Measurements from ENCODE around the gene BAHCC1.

Gene BAHCC1

DNA sequence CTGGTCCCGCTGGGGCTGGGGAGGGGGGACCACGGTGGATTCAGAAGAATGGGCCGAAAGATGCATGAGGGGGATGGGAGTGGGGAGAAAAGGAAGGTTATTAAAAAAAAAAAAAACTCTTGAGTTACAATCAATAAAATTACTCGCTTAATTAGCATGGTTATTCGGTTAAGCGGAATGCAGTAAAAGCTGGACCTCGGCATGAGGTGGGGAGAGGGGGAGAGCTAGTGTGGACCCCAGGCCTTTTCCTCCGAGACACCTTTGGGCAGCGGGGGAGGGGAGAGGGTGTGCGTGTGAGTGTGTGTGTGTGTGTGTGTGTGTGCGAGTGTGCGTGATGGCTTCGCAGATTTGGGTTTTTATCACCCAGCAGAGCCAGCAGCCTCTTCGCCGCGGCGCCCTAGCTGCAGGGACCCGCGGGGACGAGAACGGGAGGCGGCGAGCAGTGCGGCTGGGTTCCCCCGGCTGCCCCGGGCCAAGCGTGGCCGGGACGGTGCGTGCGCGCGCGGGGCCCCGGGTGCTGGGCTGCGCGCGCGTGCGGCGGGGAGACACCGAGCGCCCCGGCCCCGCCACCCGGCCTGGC is 3.7 kb downstream of the BAHCC1 start:
- no peak for DNase-seq

DNA sequence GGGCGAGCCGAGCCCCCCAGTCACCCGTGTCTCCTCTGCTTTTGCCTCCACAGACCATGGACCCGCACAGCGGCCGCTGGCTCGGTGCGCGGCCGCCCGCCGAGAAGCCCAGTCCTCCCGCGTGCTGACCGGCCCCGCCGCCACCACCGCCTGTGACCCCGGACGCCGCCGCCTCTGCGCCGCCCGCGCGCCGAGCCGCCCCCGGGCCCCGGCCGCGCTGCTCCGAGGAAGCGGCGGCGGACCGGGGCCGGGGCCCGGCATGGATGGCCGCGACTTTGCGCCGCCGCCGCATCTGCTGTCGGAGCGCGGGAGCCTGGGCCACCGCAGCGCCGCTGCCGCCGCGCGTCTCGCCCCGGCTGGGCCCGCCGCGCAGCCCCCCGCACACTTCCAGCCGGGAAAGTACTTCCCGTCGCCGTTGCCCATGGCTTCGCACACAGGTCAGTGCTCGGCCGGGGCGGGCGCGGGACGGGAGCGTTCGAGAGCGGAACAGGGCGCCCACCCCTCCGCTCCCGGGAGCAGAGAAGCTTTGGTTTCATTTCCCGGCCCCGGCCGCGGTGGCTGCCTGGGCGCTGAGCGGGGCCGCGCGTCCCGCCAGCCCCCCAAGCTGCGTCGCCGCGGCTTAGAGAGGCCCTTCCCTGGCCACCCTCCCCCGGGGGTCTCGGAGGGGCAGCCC is 4.4 kb downstream of the BAHCC1 start:
- no peak for DNase-seq

DNA sequence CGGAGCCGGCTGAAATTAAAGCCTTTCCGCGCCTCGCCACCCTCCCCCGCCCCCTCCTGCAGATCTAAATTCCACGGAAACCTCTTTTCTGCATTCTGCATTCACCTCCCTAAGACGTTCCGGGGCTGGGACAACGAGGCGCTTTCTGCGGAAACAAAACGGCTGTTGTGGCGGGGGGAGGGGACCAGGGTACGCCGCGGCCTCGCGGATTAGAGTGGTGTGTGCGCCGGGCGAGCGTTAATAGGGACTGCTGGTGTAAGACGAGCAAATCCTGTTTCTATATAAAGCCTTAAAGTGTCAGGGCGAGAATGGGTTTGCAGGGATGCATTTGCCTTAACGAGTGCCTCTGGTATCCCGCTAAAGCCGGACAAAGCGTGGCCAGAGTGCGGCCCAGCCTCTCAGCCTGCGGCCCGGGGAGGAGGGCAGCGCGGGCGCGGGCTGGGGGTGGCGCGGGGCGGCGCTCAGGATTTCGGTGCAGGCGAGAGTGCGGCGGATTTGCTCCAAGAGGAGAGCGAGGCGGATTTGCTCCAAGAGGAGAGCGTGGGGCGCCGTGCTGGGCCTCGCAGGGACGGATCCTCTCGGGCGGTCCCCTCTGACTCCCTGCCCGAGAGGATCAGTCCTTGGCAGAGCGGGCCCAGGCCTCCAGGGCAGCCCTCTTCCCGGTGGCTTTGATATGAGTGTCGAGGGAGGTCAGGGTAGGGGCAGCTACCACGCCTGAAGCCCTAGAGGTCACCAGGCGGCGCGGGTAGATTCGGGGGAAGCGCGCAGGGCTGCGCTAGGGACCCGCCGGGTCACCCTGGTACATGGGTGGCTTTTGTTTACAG is 5.1 kb downstream of the BAHCC1 start:
- DNase-seq = no peak

DNA sequence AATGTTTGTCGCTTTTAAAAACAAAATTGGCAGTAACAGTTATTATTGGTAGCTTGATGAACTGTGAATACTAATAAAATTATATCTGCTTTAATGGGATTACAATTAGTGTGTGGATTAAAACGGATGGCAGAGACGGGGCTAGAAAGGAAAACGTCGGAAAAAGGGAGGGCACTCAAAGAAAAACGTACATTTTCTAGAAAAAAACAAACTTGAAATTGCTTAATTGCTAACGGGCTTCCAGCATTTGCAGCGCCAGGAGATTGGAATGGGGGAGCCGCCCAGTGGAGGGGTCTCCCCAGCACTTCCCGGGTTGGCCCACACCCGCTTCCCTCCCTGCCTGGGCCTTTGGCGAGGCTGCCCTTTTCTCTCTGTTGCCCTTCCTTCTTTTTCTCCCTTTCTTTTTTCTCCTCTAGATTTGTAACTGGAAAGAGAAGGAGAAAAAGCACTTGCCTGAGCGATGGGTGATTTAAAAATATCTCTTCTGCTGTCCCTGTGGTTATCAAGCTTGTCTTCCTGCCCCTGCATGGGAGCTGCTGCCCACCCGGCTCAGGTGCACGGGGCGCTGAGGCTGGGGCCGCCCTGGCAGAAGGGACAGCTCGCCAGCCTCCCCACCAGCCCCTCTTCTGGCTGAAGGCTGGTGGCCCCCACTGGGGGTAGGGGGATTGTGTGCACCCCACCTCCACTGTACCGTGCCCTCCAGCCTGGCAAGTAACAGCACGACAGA is 5.9 kb downstream of the BAHCC1 start:
- no peak for DNase-seq

DNA sequence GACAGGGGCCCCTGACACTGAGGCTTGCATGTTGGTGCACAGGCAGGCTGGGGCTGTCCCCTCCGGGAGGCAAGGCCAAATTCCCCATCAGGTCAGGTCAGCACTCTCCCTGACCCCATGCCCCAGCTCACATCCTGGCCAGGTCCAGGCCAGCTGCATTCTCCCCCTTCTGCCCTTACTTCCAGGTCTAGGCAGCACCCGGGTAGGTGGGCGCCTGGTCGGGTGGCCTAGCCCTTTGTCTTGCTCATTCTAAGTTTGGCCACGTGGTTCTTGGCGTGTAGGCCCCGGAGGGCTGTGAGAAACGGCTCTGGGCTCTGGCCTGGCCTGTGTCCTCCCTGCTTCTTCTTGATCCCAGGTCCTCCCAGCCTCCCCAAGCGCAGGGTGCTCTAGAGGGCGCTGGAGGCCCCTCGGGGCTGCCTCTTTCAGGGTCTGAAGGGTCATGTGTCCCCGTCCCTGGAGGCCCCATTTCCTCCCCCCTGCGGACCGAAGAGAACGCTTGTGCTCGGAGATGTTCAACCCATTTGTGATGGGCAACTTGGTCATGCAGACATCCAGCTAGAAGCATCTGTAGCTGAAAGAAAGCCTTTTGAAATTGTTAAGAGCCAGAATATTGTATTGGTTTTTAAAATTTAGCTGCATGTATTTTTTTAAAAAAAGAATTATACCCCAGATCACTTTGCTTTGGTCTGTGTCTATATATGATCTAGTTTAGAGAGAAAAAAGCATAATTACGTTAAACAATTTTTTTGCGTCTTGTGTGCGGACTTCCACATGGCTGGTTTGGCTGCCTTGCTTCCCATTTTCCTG is 6.7 kb downstream of the BAHCC1 start:
- DNase-seq = no peak

DNA sequence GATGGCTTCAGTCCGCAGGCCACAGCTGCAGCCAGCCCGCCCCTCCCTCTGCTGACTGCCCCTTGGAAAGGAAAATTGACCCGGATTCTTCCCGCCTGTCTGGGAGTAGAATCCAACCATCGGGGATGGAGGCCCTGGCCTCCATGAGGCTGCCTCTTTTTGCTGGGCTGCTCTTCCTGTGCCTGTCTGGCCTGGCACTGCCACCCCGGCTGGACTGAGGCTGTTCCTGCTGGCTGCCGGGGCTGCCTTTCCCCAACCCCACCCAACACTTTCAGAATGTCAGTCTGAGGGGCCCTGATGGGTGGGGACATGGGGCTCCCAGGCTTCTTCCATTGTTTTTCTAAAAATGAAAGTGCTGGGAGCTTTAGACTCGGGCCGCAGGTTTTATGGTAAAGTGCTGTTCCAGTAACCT is 7.3 kb downstream of the BAHCC1 start:
- no peak for DNase-seq

DNA sequence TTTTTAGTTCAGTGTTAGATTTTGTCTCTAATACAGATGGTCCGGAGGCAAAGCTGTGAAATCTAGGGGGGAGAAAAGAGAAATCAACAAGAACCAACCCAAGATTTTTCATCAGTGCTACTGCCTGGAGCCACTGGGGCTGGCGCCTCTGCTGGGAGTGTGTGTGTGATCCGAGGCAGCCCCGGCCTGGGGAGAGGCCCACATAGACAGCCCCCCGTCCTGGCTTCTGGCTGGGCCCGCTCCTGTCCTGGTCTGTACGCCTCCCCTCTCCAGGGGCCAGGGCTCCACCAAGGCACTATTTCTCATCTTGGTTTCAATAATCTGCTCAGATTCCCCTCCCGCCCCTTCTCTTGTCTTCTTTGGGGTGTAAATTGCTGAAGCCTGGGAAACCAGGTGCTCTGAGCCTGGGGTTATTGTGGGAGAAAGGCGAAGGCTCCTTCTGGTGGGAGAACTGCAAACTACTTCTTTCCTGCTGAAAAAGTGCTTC is 7.8 kb downstream of the BAHCC1 start:
- no peak for DNase-seq

DNA sequence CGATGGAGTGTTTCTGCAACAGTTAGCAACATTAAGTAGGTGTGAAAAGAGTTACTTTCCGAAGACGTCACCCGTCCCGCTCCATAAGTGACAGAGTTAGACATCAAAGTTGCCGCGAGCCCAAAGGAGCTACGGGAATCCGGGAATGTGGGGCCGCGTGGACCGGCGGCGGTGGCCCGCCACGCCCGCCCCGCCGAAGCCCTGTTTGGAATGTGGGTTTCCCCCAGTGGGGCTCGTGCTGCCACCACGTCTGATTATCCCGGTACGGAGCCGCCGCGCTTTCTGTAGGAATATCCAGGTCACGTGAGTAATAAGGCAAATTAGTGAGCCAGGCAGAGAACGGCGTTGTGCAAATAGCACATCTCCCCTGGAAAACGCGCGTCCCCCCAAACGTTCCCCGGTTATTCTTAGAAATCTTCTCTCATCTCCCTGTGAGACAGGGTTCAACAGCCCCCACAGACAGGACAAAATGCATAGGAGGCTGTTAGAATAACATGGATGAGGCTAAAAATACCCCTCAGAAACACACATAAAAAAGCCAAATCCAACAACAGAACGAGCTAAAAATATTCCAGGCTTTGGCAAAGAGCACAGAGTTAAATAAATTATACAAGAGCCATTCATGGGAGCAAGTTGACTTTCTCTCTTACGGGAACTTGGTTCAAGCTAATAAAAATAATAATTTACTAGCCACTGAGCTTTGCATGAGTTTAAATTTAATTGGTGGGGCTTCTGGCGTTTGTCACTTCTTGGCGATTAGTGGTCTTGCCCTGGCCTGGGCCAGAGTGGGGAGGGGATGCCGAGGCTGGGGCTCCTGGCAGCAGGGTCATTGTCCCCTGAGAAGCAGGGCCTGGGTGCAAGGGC is 8.6 kb downstream of the BAHCC1 start:
- no peak for DNase-seq

DNA sequence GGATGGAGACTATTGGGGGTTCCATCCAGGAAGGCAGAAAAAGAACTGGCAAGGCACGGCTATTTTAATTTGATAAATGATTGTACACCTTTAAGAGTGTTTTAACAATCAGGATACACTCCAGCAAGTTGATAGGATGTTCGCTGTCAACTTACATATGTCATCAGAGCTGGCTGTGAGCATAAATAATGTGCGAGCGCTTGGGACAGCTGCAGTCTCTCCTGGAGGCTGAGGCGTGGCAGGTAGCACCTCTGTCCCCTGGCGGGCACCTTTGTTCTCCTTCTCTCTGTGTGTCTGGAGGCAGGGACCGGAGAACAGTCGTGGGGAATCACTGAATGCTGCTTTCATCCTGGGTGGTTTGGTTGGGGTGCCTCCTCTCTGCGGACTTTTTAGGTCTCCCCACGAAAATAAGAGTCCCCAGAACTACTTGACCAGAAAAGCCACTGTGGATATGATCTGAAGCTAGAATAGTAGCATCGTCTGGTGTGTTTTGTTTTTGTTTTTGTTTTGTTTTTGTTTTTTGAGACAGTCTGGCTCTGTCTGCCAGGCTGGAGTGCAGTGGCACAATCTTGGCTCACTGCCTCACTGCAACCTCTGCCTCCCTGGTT is 9.4 kb downstream of the BAHCC1 start:
- DNase-seq = no peak

DNA sequence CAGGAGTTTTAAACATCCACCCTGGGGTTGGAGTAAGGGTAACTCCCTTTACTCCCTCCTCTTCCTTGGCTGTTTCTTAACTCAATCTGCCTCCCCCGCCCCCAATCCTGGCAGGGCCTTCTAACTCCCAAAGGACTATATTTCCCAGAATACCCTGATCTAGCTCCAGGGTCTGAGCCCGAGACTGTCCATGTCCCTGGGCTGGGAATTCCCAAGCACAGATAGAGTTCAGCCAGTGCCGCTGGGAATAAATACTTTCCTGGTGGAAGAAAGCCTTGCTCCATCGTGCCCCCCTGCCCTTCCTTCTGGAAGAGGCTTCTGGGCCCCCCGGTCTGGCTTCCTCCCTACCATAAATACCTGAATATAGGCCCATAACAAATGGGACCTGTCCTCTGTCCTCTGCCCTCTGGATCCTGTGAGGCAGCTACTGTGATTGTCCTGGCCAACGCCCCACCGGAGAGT is 10.2 kb downstream of the BAHCC1 start:
- no peak for DNase-seq

DNA sequence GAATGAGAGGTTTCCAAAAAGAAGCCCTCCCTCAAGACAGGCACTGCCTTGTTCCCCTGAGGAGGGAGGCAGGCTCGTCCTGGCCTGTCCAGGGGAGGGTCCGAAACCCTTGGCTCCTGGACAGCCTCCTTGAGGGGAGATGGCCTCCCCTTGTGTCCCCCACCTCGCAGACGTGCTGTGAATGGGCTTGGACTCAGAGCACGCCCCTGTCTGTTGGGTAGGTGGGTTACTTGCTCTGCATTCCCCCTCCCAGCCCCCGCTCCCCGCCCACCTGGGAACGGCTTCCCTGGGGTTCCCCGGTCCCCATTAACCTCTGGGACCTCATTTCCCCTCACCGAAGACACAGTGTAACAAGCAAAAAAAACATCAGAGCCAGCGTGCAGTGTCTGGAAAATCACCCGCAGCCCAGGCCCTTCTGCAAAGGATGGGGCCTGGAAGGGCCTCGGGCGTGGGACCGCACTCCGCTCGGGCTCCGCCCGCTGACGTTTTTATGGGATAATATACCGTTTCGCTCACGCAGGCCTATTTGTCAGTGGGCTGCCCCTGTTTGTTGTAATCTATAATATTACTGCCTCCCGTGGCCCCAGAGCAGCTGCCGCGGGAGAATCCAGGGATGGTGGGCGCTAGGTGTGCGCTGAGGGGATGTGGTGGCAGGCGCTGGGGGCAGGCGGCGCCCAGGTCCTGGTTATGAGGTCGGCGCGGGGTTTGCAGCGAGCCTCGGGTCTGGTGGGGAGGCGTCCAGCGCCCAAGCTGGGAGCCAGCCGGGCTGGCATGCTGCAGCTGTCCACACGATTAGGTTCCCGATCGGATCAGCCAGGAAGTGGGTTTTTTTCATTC is 11.1 kb downstream of the BAHCC1 start:
- no peak for DNase-seq

DNA sequence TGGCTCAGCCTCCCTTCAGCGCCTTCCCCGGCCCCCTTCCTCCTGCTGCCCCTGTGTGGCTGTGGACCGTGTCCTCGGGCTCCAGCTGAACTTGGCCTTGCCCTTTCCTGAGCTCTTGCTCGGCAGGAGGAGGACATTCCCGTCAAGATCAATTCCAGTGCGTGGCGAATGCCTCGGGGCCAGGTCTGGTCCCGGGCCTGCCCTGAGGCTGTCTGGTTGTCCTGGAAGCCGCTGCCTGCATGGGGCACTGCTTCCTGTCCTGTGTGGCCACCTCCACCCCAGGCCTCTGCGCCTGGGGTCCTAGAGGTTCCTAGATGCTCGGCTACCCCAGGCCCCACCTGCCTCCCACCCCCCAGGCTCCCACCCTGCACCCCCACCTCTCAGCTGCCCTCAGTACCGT is 12.8 kb downstream of the BAHCC1 start:
- no peak for DNase-seq

DNA sequence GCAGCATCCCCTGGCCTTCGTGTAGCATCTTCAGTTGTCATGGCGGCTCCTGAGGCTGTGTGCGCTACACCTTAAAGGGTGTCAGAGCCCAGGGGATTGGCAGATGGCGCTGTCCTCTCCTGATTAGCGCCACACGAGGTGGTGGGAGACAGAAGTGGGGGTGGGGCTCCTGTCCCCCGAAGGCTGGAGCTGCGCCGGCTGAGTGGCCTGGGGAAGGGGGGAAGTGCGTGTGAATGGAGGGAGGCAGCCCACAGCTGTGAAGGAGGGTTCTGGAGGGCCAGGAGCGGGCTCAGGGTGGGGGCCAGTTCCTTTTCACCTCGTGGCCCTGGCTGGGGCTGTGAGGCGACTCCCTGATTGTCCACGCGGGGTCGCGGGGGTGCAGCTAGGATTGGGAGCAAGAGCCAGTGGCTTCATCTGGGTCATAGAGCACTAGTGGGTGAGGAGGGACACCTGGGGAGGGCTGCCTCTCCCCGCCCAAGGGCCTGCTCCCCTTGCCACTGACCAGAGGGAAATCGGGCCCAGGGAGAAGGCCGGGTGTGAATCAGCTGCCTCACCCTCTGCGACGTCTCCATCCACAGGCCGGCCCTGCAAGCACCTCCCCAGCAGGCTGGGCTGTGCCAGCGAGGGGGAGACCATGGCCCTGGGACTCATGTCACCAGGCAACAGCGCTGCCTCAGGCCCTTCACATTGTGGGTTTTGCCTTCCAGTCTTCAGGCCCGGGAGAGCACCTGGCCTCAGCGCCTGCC is 14.1 kb downstream of the BAHCC1 start:
- DNase-seq = no peak

DNA sequence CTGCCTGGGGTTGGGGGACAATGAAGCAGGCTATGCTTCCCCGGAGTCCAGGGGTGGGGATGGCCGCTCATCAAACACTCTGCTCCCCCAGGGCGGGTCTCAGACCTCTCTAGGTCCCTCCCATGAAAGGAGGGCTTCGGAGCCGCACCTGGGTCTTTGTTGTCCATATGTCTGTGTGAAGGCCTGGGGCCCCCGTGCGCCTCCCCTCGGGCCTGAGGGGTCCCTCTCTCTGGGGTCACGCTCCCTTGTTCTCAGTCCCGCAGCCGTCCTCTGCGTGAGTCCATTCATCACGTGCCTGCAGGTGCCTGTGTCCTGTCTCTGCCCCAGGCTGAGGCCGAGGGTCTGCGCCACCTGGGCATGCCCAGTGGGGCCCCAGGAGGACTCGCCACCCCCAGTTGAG is 15.6 kb downstream of the BAHCC1 start:
- no peak for DNase-seq

DNA sequence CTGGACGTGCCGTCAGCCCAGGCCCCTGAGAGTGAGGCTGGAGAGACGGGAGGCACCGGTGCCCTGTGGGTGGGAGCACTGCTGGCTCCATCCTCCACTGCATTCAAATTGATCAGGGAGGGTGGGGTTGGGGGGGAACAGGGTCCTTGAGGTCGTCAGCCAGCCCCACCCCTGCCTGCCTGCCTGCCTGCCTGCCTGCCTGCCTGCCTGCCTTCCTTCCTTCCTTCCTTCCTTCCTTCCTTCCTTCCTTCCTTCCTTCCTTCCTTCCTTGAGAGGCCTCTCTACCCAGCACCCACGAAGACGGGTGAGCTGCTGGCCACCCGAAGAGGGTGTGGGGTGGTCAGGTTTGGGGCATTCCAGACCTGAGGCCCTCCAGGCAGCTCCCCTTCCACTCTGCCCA is 16.0 kb downstream of the BAHCC1 start:
- DNase-seq = no peak

DNA sequence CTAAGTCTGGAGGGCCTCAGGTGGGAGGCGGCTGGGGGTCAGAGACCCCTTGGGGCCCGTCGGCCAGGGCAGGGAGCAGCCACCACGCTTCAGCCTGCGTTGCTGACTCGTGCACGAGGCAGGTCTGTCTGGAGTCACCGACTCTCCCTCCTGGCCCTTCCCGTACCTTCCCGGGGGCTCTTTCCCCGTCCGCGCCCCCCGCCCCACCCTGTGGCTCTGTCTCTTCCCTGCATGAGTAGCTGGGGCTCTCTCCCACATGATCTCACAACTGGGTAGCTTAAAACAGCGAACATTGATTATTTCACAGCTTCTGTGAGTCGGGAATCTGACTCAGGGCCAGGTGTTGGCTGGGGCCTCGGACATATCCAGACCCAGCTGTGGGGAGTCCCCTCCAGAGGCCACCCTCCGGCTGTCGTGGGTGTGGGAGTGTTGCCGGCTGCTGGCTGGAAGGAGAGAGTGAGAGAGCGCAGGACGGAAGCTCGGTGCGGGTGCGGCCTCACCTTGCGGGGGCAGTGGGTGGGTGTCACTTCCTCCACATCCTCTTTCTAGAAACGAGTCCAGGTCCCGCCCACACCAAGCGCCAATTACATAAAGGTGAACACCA is 17.3 kb downstream of the BAHCC1 start:
- no peak for DNase-seq

DNA sequence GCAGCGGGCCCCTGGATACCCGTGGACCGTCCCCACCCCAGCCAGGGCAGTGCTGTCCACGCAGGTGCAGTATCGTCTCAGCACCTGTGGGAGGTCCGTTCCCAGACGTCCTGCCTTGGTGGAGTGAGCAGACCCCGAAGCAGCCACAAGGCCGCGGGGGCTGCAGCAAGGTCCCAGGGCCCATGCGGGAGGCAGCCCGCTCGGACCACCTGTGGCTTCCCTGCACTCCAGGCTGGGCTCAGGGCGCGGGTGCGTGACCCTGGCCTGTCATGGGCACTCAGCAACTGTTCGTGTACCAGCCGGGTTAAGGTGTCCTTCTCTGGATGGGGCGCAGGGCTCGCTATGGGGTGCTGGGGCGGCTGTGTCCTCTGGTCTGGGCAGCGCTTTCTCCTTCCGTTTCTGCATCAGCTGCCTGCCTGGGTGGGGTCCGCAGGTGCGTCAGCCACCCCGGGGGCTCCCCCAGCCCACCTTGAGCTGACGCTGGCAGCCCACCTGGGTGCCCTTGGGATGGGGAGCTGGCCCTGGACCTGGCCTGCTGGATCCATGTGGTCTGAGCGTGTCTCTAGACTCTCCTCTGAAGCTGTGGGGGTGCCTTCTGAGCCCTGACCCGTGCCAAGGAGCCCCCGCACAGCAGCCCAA is 18.4 kb downstream of the BAHCC1 start:
- no peak for DNase-seq

Measured in NCI-H1694 (cell line).